GM21786 (cell line): ENCODE measurements around the gene FTCD.
"Not testable (repeated sequence)": the region's sequence is repeated elsewhere in the genome, so short reads cannot be mapped to it uniquely, and the experiment has no call there.

Experiments
- ATAC-seq: cut with Tn5 transposase; IDR thresholded peaks from one replicate; pipeline ENCODE4 v1.9.1; 2021; ENCODE audit not compliant: unreplicated experiment

The FTCD gene

GRCh38 chr21:46140352-46141003 lies 14.9 kb downstream of the FTCD start:
- not testable (repeated sequence) for ATAC-seq

GRCh38 chr21:46139686-46140085 lies 15.7 kb downstream of the FTCD start:
- ATAC-seq = no peak

- no peak for ATAC-seq
These were observed 16.9 kb downstream of the FTCD start for GRCh38 chr21:46138383-46138970.

GRCh38 chr21:46137908-46138307 lies 17.5 kb downstream of the FTCD start:
- ATAC-seq = no peak

GRCh38 chr21:46136739-46137349 lies 18.5 kb downstream of the FTCD start:
- no peak for ATAC-seq

- no peak for ATAC-seq
These were observed 19.5 kb downstream of the FTCD start for GRCh38 chr21:46135782-46136395.

GRCh38 chr21:46131838-46132651 lies 23.3 kb downstream of the FTCD start:
- no peak for ATAC-seq

- ATAC-seq = no peak
These were observed 23.9 kb downstream of the FTCD start for GRCh38 chr21:46131588-46131837.

- no peak for ATAC-seq
These were observed 24.4 kb downstream of the FTCD start for GRCh38 chr21:46130831-46131587.

- no peak for ATAC-seq
These were observed 25.3 kb downstream of the FTCD start for GRCh38 chr21:46129846-46130651.

GRCh38 chr21:46128933-46129571 lies 26.3 kb downstream of the FTCD start:
- ATAC-seq = no peak

GRCh38 chr21:46128106-46128932 lies 27.1 kb downstream of the FTCD start:
- ATAC-seq = no peak

- no peak for ATAC-seq
These were observed 27.9 kb downstream of the FTCD start for GRCh38 chr21:46127239-46128105.

- ATAC-seq = no peak
These were observed 28.8 kb downstream of the FTCD start for GRCh38 chr21:46126309-46127238.

GRCh38 chr21:46125846-46126301 lies 29.5 kb downstream of the FTCD start:
- ATAC-seq = no peak
